T-helper 2 cell treated with Interferon-gamma antibody and Interleukin-4, amounts not matched to agents 5 μg/mL and 100 μg/mL, for 36 hours (primary cell): ENCODE data around the gene SARDH.
"Not testable (repeated sequence)": the region's sequence is repeated elsewhere in the genome, so short reads cannot be mapped to it uniquely, and the experiment has no call there.

Experiments
- DNase-seq: peaks from one replicate; pipeline ENCODE4 v3.0.0; 2021; ENCODE audit warnings: low spot score
- H3K27ac Mint-ChIP-seq: one replicate; pipeline ENCODE4 v1.8.0; 2021; ENCODE audit warnings: mild to moderate bottlenecking, mixed read lengths
- H3K27me3 Mint-ChIP-seq: one replicate; pipeline ENCODE4 v1.8.0; 2021; ENCODE audit warnings: low read depth, mixed read lengths
- H3K36me3 Mint-ChIP-seq: one replicate; pipeline ENCODE4 v1.8.0; 2021; ENCODE audit warnings: low read depth, mixed read lengths
- H3K4me1 Mint-ChIP-seq: one replicate; pipeline ENCODE4 v1.8.0; 2021; ENCODE audit warnings: low read depth, mixed read lengths
- H3K4me3 Mint-ChIP-seq: one replicate; pipeline ENCODE4 v1.8.0; 2022; ENCODE audit warnings: mild to moderate bottlenecking, moderate library complexity, mixed read lengths
- H3K9me3 Mint-ChIP-seq: one replicate; pipeline ENCODE4 v1.8.0; 2021; ENCODE audit warnings: mixed read lengths

SARDH gene

GRCh38 chr9:133770076-133770777 is 32.1 kb upstream of the SARDH start:
- no peak overlapping the region for H3K4me3 Mint-ChIP-seq

DNA sequence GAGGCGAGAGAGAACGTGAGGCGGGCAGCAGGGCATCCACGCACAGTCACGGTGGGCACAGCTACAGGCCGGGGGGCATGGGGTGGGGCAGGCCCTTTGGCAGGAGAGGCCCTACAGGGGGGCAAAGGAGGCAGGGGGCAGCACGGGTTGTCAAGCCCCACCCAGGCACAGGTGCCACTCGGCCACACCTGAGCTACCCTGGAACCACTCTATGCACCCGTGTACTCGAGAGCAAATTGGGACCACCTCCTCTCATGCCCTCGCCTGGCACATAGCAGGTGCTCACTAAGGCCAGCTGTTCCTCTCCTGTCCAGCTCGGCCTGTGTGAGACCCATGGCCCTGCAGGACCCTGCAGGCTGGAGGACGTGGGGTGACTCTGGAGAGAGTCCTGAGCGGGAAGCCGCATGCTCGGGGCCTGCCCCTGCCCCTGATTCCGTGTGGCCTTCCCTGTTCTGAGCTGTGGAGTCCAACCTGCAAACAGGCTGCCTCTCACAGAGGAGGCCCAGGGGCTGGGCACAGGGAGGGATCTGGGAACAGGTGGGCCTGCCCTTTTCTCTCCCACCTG is 31.4 kb upstream of the SARDH start:
- Mint-ChIP-seq H3K9me3 (peaks cover 10% of the 10 kb centered on the region), H3K4me3 (no peak overlapping the region), H3K36me3 (no peaks in the 10 kb centered on the region), H3K27ac (no peak overlapping the region), H3K27me3 (no peaks in the 10 kb centered on the region), H3K4me1 (no peaks in the 10 kb centered on the region)
- DNase-seq: no peak

More at GRCh38 chr9:133770076-133770777, 32.1 kb upstream of the SARDH start:
- Mint-ChIP-seq H3K4me1 (no peaks in the 10 kb centered on the region), H3K36me3 (no peaks in the 10 kb centered on the region), H3K27me3 (no peaks in the 10 kb centered on the region), H3K9me3 (peaks cover 10% of the 10 kb centered on the region), H3K27ac (no peak overlapping the region)
- DNase-seq: no peak

GRCh38 chr9:133768859-133769510 is 30.8 kb upstream of the SARDH start:
- no peak for DNase-seq
- Mint-ChIP-seq H3K4me3 (no peak overlapping the region), H3K4me1 (no peaks in the 10 kb centered on the region), H3K27me3 (no peaks in the 10 kb centered on the region), H3K27ac (no peak overlapping the region), H3K36me3 (no peaks in the 10 kb centered on the region), H3K9me3 (peaks cover 10% of the 10 kb centered on the region)

- no peak overlapping the region for H3K27ac Mint-ChIP-seq
- H3K36me3 Mint-ChIP-seq: no peaks in the 10 kb centered on the region
- H3K9me3 Mint-ChIP-seq: peaks cover 10% of the 10 kb centered on the region
- H3K4me3 Mint-ChIP-seq: no peak overlapping the region
- no peaks in the 10 kb centered on the region for H3K27me3 Mint-ChIP-seq
- no peak for DNase-seq
- H3K4me1 Mint-ChIP-seq: no peaks in the 10 kb centered on the region
These were observed 30.3 kb upstream of the SARDH start for GRCh38 chr9:133768371-133768858.

GRCh38 chr9:133767625-133768024 is 29.5 kb upstream of the SARDH start:
- H3K4me3 Mint-ChIP-seq: no peak overlapping the region
- H3K27me3 Mint-ChIP-seq: no peaks in the 10 kb centered on the region
- H3K36me3 Mint-ChIP-seq: no peaks in the 10 kb centered on the region
- H3K9me3 Mint-ChIP-seq: peaks cover 10% of the 10 kb centered on the region
- no peak for DNase-seq
- H3K4me1 Mint-ChIP-seq: no peaks in the 10 kb centered on the region
- H3K27ac Mint-ChIP-seq: no peak overlapping the region

- H3K27me3 Mint-ChIP-seq: no peaks in the 10 kb centered on the region
- no peak overlapping the region for H3K27ac Mint-ChIP-seq
- H3K36me3 Mint-ChIP-seq: no peaks in the 10 kb centered on the region
- DNase-seq: no peak
- H3K4me3 Mint-ChIP-seq: no peak overlapping the region
- peaks cover 10% of the 10 kb centered on the region for H3K9me3 Mint-ChIP-seq
- H3K4me1 Mint-ChIP-seq: no peaks in the 10 kb centered on the region
These were observed 28.9 kb upstream of the SARDH start for GRCh38 chr9:133767008-133767407.

GRCh38 chr9:133766234-133766633 is 28.1 kb upstream of the SARDH start:
- not testable (repeated sequence) for H3K36me3 Mint-ChIP-seq, DNase-seq, H3K4me3 Mint-ChIP-seq, H3K27me3 Mint-ChIP-seq, H3K4me1 Mint-ChIP-seq, H3K27ac Mint-ChIP-seq, H3K9me3 Mint-ChIP-seq

GRCh38 chr9:133763272-133764183 is 25.4 kb upstream of the SARDH start:
- Mint-ChIP-seq H3K27me3 (no peaks in the 10 kb centered on the region), H3K36me3 (no peaks in the 10 kb centered on the region), H3K27ac (no peak overlapping the region), H3K4me1 (no peaks in the 10 kb centered on the region), H3K4me3 (no peak overlapping the region), H3K9me3 (peaks cover 10% of the 10 kb centered on the region)
- no peak for DNase-seq

DNA sequence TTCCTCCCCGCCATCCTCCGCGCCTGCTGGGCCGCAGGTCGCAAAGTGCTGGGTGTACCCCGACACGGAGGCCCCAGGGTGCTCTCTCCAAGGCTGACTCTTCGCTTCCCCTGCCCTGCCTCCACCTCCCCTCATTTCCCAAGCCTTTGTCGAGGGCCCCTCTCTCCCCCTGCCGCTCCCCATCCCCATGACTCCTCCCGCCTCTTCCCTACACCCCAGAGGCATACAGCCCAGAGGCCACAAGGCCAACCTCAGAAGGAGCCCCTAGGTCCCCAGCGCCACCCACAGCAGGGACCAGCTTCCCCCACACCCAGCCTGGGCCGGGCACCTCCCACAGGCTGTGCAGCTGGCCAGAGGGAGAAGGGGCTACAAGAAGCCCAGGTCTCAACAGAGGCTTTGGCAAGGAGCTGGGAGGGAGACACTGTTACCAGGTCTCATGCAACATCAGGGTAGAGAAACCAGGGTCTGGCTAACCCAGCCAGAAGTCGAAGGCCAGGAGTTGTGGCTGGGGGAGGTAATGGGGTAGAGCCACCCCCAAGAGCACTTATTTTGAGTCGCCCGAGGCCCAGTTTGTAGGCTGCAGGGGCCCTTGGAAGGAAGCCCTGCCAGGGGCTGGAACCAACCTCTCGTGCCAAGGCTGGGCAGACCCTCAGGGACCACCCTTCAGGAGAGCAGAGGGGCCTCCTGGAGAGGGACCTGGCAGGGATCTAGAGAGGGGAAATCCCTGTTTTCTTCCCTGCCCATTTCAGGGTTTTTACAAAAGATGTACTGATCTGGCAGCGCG is 24.5 kb upstream of the SARDH start:
- peaks cover 10% of the 10 kb centered on the region for H3K9me3 Mint-ChIP-seq
- H3K27me3 Mint-ChIP-seq: no peaks in the 10 kb centered on the region
- no peak for DNase-seq
- no peak overlapping the region for H3K27ac Mint-ChIP-seq
- H3K4me3 Mint-ChIP-seq: no peak overlapping the region
- no peaks in the 10 kb centered on the region for H3K36me3 Mint-ChIP-seq
- H3K4me1 Mint-ChIP-seq: no peaks in the 10 kb centered on the region

DNA sequence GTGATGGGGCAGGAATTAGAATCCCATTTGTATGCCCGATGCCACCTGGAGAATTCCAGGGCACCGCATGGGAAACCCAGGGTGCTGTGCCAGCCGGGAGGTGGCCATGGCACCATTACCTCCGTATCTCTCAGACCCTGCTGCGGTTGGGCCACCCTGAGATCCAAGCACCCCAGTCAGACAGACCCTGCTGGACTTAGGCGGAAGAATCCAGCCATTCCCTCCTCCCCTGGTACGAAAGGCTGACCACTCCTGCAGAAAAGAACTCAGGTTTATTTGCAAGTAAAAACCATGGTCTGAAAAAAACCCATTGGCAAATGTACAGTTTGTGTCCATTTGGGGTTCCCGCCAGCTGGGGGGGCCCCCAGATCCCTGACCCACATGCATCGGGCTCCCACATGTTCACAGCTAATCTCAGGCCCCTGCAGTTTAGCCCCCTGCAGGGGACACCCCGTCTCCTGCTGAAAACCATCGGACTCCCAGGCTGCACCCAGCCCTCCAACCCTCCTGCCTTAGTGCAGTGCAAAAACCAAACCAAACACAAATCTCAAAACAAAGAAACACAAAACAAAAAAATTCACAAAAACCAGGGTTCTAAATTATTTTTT is 23.6 kb upstream of the SARDH start:
- Mint-ChIP-seq H3K9me3 (peaks cover 2% of the 10 kb centered on the region), H3K4me3 (no peak overlapping the region), H3K36me3 (no peaks in the 10 kb centered on the region), H3K27ac (no peak overlapping the region), H3K4me1 (no peaks in the 10 kb centered on the region), H3K27me3 (no peaks in the 10 kb centered on the region)
- DNase-seq: no peak

DNA sequence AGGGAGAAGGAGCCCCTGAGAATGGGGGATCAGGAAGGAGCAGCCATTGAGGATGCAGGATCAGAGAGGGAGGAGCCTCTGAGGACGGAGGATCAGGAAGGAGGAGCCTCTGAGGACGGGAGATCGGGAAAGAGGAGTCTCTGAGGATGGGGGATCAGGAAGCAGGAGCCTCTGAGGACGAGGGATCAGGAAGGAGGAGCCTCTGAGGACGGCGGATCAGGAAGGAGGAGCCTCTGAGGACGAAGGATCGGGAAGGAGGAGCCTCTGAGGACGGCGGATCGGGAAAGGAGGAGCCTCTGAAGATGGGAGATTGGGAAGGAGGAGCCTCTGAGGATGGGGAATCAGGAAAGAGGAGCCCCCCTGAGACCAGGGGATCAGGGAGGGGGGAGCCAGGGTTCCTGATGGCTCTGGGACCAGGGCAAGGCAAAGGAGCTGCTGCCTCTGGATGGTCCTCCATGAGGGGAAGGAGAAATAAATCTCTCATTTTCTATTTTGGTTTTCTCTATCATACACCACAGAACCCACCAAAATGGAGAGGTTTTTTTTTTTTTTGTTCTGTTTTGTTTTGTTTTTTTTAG is 22.6 kb upstream of the SARDH start:
- Mint-ChIP-seq H3K36me3 (no peaks in the 10 kb centered on the region), H3K9me3 (no peaks in the 10 kb centered on the region), H3K27me3 (no peaks in the 10 kb centered on the region), H3K4me3 (no peak overlapping the region), H3K27ac (no peak overlapping the region), H3K4me1 (no peaks in the 10 kb centered on the region)
- no peak for DNase-seq

DNA sequence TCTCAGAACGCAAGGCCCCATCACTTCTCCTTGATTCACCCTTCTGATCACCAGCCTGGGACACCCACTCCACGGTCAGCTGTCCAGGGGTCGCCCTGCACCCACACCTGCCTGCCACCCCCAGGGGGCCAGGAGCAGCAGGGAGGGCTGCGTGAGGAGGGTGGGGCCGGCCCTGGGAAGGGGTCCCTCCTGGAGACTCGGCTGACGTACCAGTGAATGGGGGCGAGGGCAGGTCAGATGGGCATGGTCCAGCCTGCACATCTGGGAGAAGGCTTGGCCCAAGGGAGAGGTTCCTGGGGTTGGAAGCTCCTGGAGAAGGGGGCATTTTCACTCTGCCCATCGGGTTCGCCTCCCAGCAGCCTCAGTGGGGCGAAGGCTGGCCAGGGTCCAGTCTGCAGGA is 21.8 kb upstream of the SARDH start:
- Mint-ChIP-seq H3K27ac (no peak overlapping the region), H3K4me1 (no peaks in the 10 kb centered on the region), H3K27me3 (no peaks in the 10 kb centered on the region), H3K9me3 (no peaks in the 10 kb centered on the region), H3K4me3 (no peak overlapping the region), H3K36me3 (no peaks in the 10 kb centered on the region)
- DNase-seq: no peak
